ENCODE measurements around the gene FKBP3. TPM values are rescaled to one million over a fixed set of nuclear protein-coding genes. Genes with fewer than 3 reads are reported as not detected.

The FKBP3 gene
- total RNA-seq, result 10 to 100 TPM; 21.0 to 23.5 (median 21.2) TPM

DNA sequence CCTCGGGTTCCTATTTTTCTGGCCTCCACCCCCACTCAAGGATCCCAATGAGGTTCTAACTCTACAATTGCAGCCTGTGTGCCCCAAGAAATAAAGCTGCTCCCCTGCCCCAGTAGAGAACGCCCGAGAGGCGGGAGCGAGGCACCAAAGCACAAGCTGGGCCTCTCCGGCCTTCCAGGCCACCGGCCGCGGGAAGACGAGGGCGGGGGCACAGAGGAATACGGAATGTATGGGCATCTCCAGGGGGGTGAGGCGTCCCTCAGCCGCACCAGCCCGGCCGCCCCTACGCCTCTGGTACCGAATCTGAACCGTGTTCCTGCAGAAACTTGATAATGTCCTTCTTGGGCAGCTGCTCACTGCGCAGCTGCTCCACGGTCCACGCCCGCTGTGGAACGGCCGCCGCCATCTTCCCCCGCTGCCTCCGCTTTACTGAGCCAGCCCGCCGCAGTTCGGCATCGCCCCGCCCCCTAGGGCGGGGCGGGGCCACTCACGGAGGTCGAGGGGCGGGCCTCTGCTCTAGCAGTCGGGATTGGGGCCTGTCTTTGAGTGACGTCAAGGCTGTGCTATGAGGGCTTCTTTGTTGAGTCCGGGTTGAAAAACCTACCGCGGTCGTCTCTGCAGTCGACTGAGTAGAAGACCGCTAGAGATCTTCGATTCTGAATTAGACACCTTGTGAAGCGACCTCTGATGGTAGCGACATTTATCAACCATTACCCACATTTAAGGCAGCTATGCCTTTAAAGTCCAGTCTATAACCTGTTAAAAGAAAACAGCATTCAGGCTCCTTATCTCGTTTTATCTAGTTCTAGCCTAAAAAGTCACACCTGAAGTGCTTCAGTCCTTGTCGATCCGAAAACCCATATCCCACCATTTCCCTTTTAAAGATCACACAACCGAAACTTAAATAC is at the start of gene FKBP3:
Gene FKBP3 (minus strand): TSS at position 431 of the 908 bp plus-strand sequence. CDS start 25 bp downstream, at position 406.
- intact Hi-C loops (cut with DNase I; ENCODE audit: low total_unique reads), result no loop called here
- TF ChIP-seq POLR2A (IDR thresholded peaks at IDR 0.05), result peak in 1 of 2 donors; percentile 69
- TF ChIP-seq, protein P1, sequence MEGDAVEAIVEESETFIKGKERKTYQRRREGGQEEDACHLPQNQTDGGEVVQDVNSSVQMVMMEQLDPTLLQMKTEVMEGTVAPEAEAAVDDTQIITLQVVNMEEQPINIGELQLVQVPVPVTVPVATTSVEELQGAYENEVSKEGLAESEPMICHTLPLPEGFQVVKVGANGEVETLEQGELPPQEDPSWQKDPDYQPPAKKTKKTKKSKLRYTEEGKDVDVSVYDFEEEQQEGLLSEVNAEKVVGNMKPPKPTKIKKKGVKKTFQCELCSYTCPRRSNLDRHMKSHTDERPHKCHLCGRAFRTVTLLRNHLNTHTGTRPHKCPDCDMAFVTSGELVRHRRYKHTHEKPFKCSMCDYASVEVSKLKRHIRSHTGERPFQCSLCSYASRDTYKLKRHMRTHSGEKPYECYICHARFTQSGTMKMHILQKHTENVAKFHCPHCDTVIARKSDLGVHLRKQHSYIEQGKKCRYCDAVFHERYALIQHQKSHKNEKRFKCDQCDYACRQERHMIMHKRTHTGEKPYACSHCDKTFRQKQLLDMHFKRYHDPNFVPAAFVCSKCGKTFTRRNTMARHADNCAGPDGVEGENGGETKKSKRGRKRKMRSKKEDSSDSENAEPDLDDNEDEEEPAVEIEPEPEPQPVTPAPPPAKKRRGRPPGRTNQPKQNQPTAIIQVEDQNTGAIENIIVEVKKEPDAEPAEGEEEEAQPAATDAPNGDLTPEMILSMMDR (IDR thresholded peaks at IDR 0.05), result no peak
- WGBS, 2 donors, result 0% methylated on average over 44 to 53 of the region's 53 CpGs
- peak within 1 kb of the TSS; percentile 74 for H3K4me3 ChIP-seq (ENCODE audit: low read depth, poor library complexity, severe bottlenecking)
- DNase-seq (ENCODE audit: low spot score in 2 of 2), result peak; percentile 98

- no peak overlapping the region for H3K4me3 ChIP-seq (ENCODE audit: low read depth, poor library complexity, severe bottlenecking)
- no peak for DNase-seq (ENCODE audit: low spot score in 2 of 2)
- TF ChIP-seq POLR2A (IDR thresholded peaks at IDR 0.05), result no peak
- TF ChIP-seq, protein P1 (IDR thresholded peaks at IDR 0.05), result no peak
- intact Hi-C loops (cut with DNase I; ENCODE audit: low total_unique reads), result no loop called here
- 85 to 86% methylated on average over 3 of the region's 3 CpGs for WGBS, 2 donors
Observed at GRCh38 chr14:45181806-45182205, 47.5 kb upstream of the FKBP3 start.

DNA sequence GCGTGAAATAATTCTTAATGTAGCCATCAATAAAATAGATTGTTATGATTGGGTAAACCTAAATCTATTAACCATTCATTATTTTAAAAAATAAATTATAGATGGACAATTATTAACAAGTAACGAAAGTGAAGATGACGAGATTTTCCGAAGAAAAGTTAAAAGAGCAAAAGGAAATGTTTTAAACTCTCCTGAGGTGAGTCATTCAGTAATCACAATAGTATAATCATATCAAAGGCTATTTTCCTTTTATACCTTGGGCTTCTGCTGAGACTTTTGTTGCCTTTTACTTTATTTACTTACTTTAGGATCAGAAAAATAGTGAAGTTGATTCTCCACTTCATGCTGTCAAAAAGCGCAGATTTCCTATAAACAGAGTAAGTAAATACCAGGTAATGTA is 47.0 kb upstream of the FKBP3 start:
- no peak for DNase-seq (ENCODE audit: low spot score in 2 of 2)
- 94 to 96% methylated on average over 5 of the region's 5 CpGs for WGBS, 2 donors
- no peak overlapping the region for H3K4me3 ChIP-seq (ENCODE audit: low read depth, poor library complexity, severe bottlenecking)
- no peak for TF ChIP-seq POLR2A (IDR thresholded peaks at IDR 0.05)
- TF ChIP-seq, protein P1 (IDR thresholded peaks at IDR 0.05), result no peak
- intact Hi-C loops (cut with DNase I; ENCODE audit: low total_unique reads), result no loop called here

- DNase-seq (ENCODE audit: low spot score in 2 of 2), result no peak
- TF ChIP-seq POLR2A (IDR thresholded peaks at IDR 0.05), result no peak
- TF ChIP-seq, protein P1 (IDR thresholded peaks at IDR 0.05), result no peak
- H3K4me3 ChIP-seq (ENCODE audit: low read depth, poor library complexity, severe bottlenecking), result no peak overlapping the region
- WGBS, 2 donors, result 42 to 51% methylated on average over 5 of the region's 5 CpGs
- intact Hi-C loops (cut with DNase I; ENCODE audit: low total_unique reads), result no loop called here
Observed at GRCh38 chr14:45177076-45177475, 42.8 kb upstream of the FKBP3 start.

- TF ChIP-seq, protein P1 (IDR thresholded peaks at IDR 0.05), result no peak
- no peak overlapping the region for H3K4me3 ChIP-seq (ENCODE audit: low read depth, poor library complexity, severe bottlenecking)
- intact Hi-C loops (cut with DNase I; ENCODE audit: low total_unique reads), result no loop called here
- DNase-seq (ENCODE audit: low spot score in 2 of 2), result no peak
Observed at GRCh38 chr14:45169906-45170305, 35.6 kb upstream of the FKBP3 start.

All from lower leg skin (tissue), 4 donors.